ENCODE measurements around the gene CX3CL1. TPM values are rescaled to one million over a fixed set of nuclear protein-coding genes. Genes with fewer than 3 reads are reported as not detected.

CX3CL1 gene
- total and polyA plus RNA-seq, 12 donors = 1.9 to 14.1 (median 6.5) TPM

- 83 to 92% (median 88%) methylated on average over 3 of the region's 3 CpGs for WGBS, 4 donors
- Histone ChIP-seq H3K36me3 (replicated peaks in 1 of 2) (no peaks in the 10 kb centered on the region), H3K4me3 (no peak overlapping the region), H3K4me1 (replicated peaks in 1 of 2) (no peaks in the 10 kb centered on the region), H3K9me3 (replicated peaks in 1 of 3) (no peaks in the 10 kb centered on the region), H3K27ac (no peak overlapping the region), H3K27me3 (no peaks in the 10 kb centered on the region)
- TF ChIP-seq CTCF (IDR thresholded peaks at IDR 0.05) = no peak
- TF ChIP-seq POLR2A (IDR thresholded peaks at IDR 0.05) = no peak
- intact Hi-C loops (cut with DNase I) = no loop called here
- DNase-seq = no peak
Observed at GRCh38 chr16:57376313-57376818, 4.1 kb downstream of the CX3CL1 start.

DNA sequence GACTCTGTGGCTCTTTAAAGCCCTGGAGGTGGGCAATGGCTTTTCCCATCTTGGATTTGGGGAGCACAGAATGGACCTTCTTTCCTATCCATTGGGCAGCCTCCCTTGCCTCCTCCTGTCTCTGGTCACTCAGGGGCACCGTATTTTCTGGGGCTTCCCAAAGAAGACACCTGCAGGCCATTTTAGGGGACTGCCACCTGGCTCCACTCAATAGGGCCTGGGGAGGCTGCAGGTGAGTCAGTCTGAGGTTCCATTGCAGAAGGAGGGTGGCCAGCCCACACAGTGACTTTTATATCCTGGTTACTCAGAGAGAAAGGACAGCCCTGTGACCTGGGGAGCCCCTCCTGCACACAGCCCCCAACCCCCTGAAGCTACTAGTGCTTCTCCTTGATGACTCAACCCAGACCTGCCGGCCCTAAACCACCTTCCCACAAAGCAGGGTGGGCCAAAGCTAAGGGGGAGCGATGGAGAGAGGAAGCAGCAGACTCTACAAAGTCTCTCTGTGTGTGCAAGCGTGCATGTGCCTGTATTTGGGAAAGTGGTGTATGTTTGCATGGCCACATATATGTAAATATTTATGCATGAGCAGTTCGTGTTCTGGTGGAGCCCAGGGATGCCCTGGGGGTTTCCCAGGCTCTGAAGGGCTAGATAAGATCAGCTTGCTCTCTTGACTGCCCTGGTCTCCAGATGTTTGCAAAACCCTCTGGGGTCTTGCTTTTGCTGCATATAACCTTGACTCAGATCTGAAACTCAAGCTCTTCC, 5.0 kb downstream of the CX3CL1 start:
- Histone ChIP-seq H3K27ac (no peak overlapping the region), H3K27me3 (no peaks in the 10 kb centered on the region), H3K9me3 (replicated peaks in 1 of 3) (no peaks in the 10 kb centered on the region), H3K36me3 (replicated peaks in 1 of 2) (no peaks in the 10 kb centered on the region), H3K4me3 (no peak overlapping the region), H3K4me1 (replicated peaks in 1 of 2) (no peaks in the 10 kb centered on the region)
- DNase-seq = no peak
- TF ChIP-seq CTCF (IDR thresholded peaks at IDR 0.05) = no peak
- no peak for TF ChIP-seq POLR2A (IDR thresholded peaks at IDR 0.05)
- 51 to 61% (median 57%) methylated on average over 5 of the region's 5 CpGs for WGBS, 4 donors
- intact Hi-C loops (cut with DNase I) = no loop called here

DNA sequence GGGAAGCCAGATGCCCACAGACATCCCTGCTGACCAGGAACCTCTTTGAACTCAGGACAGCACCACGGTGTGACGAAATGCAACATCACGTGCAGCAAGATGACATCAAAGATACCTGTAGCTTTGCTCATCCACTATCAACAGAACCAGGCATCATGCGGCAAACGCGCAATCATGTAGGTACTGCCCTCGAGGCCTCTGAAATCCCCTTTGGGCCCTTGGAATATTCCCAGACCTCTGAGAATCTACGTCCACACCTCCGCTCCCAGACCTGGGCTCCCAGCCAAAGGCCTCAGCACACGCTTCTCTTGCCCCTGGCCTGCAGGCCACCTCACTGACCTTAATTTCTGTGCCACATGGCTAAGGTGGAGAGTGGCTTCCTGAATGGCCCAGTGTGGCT, 7.3 kb downstream of the CX3CL1 start:
- TF ChIP-seq CTCF (IDR thresholded peaks at IDR 0.05) = no peak
- TF ChIP-seq POLR2A (IDR thresholded peaks at IDR 0.05) = no peak
- WGBS, 4 donors = 67 to 75% (median 70%) methylated on average over 8 to 10 of the region's 10 CpGs
- no peak overlapping the region for H3K27ac ChIP-seq

DNA sequence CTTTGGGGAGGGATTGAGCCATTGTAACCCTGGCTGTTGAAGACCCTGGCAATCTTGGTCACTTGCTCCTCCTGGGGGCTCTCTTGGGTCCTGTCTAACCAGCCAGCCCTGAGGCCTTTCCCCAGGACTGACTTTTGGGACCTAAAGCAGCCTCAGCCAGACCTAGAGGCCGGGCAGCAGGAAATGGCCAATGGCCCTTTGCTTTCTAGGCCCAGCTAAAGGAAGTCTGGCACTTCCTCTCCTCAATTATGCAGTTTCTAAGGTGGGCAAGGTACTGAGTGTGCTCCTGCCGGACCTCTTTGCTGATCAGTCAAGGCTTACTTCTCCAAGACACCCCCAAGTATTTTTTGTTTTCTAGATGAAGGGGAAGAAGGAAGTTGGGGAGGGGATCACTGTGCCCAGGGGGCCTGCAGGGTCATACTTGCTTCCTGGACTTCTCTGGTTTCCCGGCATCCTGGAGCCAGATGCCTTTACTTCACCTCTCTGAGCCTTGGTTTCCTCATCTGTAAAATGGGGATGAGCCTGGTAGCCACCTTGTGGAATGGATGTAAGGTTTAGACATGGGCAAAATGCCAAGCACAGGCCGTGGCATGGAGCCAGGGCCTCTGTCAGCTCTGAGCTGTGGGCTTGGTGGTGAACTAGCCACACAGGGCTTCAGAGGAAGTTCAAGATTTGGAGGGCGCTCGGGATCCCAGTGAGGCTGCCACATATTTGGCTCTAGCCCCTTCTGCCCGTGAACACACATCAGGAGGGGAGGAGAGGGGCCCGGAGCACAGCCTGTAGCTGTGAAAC, 8.6 kb downstream of the CX3CL1 start:
- intact Hi-C loops (cut with DNase I) = no loop called here

More for the DNA sequence above, 7.3 kb downstream of the CX3CL1 start:
- Histone ChIP-seq H3K4me3 (no peak overlapping the region), H3K9me3 (replicated peaks in 1 of 3) (no peaks in the 10 kb centered on the region), H3K27me3 (no peaks in the 10 kb centered on the region), H3K4me1 (replicated peaks in 1 of 2) (no peaks in the 10 kb centered on the region), H3K36me3 (replicated peaks in 1 of 2) (no peaks in the 10 kb centered on the region)
- peak in 2 of 7 donors; percentile 24 to 25 for DNase-seq
- intact Hi-C loops (cut with DNase I) = no loop called here

More for the DNA sequence above, 8.6 kb downstream of the CX3CL1 start:
- peak in 6 of 7 donors; percentile 27 to 63 (median 40) for DNase-seq
- Histone ChIP-seq H3K4me3 (no peak overlapping the region), H3K4me1 (replicated peaks in 1 of 2) (no peaks in the 10 kb centered on the region), H3K36me3 (replicated peaks in 1 of 2) (no peaks in the 10 kb centered on the region), H3K27ac (no peak overlapping the region), H3K9me3 (replicated peaks in 1 of 3) (no peaks in the 10 kb centered on the region), H3K27me3 (no peaks in the 10 kb centered on the region)
- WGBS, 4 donors = 62 to 70% (median 65%) methylated on average over 8 of the region's 8 CpGs
- TF ChIP-seq CTCF (IDR thresholded peaks at IDR 0.05) = no peak
- TF ChIP-seq POLR2A (IDR thresholded peaks at IDR 0.05) = no peak
